ENCODE data around the gene E2F2.

E2F2 gene

DNA sequence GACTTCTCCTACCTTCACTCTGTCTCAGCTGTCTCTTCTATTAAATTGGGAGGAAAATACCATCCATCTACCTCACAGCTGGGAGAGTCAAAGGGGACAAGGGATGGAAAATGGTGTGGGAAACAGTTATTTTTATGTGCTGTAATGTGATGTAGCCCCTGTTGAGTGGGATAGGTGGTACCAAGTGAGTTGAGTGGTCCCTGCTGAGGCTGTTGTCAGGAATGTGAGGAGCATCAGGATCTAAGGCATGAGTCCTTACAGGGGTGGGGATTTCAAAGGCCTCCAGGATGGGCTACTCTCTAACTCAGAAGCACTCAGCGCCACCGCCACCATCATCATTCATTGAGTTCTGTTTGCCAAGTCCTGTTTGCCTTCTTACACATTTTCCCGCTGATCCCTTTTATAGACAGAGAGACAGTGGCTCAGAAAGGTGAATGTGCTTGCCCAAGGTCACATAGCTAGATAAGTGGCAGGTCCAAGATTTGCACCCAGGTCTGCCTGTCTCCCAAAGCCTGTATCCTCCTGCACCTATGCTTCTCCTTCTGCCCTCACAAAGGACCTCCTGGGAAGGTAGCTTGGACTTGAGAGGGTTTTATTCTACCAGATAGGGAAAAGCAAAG, 32.8 kb upstream of the E2F2 start:
- DNase-seq, result no peak
- intact Hi-C loops (cut with DNase I), result no loop called here

DNA sequence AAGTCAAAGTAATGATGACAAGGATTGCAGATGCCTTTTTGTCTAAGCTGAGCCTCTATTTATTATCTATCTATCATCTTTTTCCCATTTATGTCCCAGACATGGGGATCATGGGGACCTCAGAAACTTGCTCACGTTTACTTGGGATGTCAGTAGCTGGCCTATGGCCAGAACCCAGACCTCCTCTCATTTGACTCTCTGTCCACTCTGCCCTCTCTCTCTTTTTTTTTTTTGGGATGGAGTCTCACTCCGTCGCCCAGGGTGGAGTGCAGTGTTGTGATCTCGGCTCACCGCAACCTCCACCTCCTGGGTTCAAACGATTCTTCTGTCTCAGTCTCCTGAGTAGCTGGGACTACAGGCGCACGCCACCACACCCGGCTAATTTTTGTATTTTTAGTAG, 32.0 kb upstream of the E2F2 start:
- intact Hi-C loops (cut with DNase I), result no loop called here
- DNase-seq, result no peak

DNA sequence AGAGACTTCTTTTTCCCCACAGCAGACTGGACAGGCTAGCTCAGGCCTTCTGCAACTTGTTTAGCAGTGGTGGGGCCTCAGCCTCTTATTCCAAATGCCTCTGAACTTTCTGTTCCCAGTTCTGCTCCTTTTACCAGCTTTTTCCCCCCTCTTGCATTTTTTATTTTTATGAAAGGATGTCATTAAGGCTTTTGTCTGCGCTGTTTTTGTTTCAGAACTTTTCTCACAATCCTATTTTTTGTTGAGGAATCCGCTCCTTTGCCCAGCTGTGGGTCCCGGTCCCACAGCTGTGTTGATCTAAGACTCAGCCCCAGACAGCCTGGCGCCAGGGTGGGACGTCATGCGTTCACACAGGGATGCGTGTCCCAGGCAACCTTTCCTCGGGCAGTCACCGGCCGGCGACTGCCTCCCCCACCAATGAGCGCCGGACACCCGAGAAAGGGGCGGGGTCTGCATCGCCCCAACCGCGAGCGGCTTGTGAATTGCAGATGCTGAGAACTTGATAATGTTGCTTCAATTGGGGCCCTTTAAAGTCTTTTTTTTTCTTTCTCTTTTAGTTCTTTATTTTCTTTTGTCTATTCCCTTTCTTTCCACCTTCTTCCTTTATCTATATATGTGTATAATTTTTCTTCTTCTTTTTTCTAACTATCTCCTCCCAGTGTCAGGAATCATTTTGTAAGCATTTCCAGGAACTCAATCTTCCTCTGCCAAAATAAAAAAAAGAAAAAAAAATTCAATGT, 31.3 kb upstream of the E2F2 start:
- intact Hi-C loops (cut with DNase I), result no loop called here
- DNase-seq, result peak; percentile 82 to 96 (median 92)

DNA sequence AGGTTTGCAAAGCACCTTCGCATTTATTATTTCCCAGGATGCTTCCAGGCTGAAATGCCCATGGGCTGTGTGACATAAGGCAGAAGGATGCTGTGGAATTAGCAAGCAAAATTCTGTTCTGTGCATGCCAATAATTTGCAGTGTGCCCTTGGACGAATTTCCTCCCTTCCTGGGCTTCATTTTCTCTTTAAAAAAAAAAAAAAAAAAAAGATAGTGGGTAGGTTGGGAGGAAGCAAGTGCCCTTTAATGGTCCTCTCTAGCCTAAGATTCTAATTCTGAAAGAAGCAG, 30.7 kb upstream of the E2F2 start:
- intact Hi-C loops (cut with DNase I), result no loop called here
- no peak for DNase-seq

DNA sequence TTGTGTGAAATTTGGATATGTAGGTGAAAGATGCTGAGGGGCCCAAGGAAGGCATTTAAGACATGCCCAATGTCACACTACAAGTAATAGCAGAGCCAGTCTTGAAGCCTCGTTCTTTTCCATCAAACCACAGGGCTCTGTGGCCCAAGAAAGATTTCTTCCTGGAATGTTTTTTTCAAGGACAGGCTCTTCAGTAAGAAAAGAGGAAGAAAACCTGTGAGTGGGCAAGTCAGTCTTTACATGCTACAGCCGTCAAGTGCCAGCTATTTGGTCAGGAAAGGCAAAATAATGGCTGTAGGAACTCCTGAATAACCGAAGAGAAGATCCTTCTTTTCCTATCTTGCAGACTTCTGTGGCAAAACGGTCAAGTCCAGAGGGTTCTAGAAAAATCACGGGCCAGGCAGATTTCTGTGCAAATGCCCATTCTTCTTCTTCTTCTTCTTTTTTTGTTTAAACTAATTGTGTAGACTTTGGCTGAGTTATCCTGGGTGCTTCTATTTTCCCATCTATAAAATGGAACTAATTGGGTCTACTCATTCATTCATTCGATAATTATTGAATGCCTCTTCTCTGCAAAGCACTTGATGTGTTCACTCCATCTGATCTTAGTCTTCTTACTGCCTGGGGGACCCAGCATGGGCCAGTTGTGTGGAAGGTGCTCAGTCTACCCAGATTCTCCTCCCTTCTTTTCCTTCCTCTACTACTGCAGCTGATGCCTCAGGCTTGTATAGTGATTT, 30.2 kb upstream of the E2F2 start:
- DNase-seq, result no peak
- intact Hi-C loops (cut with DNase I), result no loop called here

DNA sequence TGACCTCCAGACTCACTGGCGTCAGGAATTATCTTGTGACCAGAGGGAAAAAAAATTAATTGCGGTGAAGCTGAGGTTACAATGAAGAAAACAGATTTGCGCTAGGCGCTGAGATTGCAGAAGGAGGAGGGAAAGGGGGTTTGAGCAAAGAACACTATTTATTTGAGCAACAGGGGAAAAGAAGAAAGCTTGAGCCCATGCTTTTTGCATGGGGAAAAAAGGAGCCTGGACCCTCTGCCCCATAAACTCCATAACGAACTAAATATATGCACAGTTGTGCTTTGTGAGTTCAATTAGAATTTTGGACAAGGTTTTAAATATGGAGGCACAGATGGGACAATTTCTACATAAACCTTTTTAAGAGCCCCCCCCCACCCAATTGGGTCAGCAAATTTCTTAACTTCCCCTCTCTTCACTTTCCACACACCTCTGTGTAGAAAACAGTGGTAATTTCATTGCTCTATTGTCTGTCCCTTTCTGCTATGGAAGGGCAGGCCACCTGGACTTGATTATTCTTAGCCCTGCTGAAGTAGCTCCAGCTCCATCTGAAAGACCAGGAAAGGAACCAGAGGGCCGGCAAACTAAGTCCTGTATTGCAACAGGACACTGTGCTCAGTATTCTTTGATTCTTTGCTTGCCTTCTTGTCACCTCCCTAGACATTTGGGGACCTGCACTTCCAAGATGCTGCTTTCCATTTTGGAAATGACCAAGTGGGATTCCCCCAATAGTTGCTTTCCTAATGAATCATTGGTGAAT, 29.1 kb upstream of the E2F2 start:
- no peak for DNase-seq
- intact Hi-C loops (cut with DNase I), result no loop called here

DNA sequence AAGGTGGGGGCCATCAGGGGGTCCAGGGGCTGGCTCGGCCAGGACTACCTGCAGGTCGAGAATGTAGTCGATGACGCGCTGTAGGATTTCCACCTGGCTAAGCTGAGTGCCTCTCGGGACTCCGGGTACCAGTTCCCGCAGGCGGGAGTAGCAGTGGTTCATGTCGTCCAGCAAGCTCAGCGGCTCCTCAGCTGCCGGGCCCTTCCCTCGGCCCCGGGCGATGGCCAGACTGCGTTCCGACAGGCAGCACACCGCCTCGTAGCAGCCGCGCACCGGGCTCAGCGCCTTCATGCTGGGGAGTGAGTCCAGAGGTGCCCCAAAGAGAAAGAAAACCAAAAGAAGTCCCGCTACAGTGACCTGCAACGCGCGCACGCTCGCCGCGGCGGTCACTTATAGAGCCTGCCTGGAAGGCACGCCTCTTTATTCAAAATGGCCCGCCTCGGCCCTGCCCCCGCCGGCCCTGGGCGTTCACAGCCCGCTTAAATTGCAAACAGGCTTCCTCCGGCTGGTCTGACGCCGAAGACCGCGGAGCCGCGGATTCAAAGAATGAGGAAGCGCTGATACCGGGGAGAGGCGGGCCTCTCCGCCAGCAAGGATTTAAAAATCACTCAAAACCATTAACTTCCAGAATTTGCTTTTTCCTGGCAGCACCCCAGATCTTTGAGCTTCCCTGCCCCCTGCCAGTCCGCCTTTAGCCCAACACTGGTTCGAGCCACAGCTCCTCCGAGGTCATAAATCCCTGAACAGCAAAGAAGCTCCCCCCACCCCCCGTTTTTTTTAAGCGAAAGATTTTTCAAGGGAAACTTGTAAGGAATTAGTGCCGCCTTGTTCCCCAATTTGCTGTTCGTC, 28.3 kb upstream of the E2F2 start, which contains the start of gene ID3:
ID3 (minus strand) TSS at position 366 of the 849 bp plus-strand sequence; CDS start at position 291, 75 bp downstream.
- intact Hi-C loops (cut with DNase I), result no loop called here
- peak; percentile 78 to 98 (median 92) for DNase-seq

DNA sequence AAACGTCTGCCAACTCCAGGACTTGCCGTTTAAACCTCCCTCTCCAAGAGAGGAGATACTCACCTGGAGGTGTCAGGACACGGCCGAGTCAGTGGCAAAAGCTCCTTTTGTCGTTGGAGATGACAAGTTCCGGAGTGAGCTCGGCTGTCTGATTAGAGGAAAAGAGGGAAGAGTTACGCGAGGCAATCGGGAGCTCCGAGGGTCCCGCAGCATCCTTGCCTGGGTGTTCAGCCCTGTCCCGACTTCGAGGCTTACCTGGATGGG, 27.8 kb upstream of the E2F2 start:
- no peak for DNase-seq
- intact Hi-C loops (cut with DNase I), result no loop called here

DNA sequence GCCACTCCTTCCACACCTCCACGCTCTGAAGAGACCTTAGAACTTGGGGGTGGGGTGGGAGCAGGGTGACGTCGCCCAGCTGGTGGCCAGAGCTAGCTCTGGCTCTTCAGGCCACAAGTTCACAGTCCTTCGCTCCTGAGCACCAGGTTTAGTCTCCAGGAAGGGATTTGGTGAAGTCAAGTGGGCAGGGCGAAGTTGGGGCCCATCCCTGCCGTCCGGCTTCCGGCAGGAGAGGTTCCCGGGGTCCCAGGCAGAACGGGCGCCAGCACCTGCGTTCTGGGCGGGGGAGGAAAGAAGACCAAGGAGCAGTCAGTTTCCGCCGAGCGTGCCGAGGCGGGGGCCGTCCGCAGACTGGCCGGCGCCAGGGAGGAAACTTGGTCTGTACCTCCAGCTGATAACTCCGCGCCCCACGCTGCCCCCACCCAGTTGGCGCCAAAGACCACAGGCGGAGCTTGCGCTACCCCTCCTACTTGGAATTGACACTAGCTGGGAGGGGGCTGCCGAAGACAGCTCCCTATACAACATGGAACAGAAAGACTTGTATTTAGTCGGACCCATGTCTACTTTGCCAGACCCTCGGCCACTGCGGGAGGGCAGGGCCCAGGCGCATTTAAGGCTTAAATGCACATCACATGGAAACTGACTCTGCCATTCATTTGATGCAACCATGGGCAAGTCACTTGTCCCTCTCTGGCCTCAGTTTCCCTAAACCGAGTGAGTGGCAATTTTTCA, 27.3 kb upstream of the E2F2 start:
- intact Hi-C loops (cut with DNase I), result no loop called here
- no peak for DNase-seq

DNA sequence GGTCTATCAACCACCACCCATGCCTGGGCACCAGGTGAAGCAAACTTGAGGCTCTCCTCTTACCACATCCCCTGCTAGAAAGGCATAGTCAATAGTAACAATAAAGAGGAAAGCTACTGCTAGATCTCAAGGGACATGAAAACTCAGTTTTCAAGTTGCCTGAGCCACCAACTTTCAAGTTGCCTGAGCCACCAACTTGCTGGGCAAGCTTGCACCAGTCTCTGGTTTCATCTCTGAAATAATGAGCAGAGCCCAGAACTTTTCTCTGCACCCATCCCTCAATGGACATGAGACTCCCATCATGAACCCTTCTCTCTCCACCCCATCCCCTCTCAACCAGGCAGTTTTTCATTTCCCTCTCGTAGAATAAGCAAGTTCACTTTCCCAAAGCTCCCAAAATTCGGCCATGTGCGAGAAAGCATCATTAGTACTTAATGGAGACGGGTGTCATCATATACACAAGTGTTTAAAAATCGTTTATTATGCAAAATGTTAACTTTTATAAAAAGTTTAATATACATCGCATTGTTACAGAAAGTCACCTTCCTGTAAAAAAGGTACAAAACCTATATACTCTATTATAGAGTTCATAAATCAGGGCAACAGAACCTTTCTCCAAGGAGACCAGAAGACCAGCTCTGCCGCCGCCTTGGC, 26.6 kb upstream of the E2F2 start:
- DNase-seq, result no peak

DNA sequence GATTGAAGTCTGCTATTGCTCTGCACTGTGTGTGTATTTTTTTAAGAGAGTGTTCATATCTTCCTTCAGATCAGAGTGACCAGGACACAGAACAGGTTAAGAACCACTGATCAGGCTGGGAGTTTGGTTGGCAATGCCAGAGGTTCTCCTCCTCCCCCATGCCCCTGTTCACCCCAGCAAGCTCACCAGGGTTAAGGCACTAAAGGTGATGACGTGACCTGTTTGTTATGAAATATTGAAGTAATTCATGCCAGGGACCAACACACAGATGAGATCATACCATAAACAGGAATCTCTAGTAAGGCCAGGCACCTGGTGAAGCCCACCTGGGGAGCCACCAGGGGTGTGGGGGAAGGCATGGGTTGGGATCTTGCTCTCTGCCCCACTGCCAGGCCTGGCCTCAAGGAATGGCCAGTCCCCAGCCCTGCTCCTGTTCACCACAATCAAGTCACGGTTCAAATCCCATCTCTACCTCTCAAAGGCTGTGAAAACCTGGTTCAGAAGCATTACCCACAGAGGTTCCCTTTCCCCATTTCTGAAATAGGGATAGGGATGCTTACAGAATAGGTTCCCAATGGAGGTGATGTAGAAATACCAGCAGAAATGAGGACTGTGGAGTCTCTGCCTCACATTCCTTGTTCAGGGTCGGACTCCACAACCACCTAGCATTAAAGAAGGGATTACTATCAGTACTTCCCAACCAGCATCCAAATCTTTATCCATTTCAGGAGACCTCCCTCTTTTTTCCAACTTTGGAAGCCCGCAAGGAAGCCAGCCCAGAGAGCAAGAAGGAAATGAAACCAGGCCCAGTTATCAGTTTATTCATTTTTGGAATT, 25.8 kb upstream of the E2F2 start:
- DNase-seq, result no peak
- intact Hi-C loops (cut with DNase I), result no loop called here

More for the DNA sequence above, 26.6 kb upstream of the E2F2 start:
- intact Hi-C loops (cut with DNase I), result no loop called here

DNA sequence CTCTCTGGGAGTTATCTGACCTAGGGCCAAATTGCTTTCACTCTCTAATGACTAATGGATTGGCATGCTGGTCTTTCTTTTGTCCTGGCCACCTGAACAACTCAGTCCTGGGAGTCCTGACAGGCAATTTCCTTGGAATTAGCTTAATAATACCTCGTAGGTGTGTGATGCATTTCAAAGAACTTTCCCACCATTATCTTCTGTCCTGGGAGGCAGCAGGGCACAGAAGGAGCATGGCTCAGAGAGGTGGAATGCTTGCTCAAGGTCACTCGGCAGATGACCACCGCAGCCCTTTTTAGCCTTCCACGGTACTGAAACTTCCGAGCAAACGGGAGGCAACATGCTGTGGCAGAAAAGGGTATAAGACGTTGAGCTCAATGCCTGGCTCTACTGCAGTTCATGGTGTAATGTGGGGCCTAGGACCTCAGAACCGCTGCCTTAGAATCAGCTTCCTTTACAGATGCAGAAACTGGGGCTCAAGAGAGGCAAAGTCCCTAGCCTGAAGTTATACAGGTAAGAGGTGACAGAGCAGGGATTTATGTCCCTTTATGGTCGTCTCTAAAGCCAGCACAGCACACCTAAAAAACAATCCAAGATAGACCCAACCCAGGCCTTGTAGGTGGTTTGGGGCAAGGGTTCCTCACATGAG, 25.1 kb upstream of the E2F2 start:
- no peak for DNase-seq
- intact Hi-C loops (cut with DNase I), result no loop called here

DNA sequence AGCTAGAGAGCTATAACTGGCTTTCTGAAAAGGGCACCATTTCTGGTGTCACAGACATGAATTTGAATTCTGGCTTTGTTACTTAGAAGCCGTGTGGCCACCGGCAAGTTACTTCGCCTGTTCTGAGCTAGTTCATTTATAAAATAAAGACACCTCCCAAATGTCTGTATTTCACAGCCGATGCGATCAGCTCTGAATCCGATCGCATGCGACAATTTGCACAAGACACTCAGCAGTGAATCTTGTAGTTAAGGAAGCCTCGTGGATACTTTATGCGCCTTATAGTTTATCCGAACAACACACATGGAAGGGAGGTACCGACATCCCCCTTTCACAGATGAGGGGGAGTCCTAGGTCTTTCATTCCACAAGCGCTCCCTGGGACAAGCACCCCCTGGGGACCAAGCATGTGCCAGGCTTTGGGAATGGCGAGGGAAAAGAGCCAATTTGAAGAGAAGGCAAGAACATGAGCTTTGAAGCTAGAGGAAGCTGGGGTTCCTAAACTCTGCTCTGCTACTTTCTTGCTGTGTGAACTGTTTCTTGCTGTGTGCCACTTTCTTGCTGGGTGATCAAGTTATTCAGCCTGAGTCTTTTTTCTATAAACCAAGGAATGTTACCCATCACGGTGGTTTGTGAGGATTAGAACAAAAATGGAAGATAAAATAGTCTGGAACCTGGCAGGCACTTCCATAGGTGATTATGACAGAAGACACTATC, 24.4 kb upstream of the E2F2 start:
- intact Hi-C loops (cut with DNase I), result no loop called here
- DNase-seq, result peak in 3 of 42 donors; percentile 31 to 61 (median 51)

DNA sequence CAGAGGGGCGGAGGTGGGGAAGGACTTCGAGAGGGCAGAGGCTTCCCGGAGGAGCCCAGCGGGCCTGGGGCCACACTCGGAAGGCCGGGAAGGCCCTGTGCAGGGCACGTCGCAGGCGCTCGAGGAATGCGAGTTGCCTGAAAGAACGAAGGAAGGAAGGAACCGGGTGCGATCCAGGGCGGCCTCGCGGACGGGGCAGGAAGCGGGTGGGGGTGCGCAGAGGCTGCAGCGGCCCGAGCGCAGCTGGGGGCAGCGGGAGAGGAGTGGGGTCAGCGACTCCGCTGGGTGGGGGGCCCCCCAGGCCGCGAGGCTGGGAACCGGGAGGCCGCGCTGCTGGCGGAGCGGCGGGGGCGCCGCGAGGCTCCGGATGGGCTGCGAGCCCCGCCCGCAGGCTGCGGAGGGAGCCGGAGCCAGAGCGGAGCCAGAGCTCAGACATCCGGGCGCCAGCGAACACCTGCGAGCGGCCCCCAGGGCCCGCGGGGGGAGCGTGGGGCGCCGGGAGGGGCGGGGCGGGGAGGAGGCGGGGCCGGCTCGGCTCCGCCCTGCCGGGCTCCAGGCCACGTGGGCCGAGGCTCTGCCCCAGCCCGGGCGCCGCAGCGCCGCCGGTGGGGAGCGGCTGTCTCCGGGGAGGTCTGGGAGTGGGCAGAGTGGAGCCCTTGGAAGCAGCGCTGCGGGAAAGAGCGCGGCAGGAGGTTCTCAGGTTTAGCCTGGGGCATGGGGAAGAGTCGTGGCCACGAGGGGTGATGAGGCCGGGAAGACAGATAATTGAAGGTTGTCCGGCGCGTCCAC, 23.6 kb upstream of the E2F2 start:
- intact Hi-C loops (cut with DNase I), result no loop called here
- peak; percentile 53 to 92 (median 86) for DNase-seq

DNA sequence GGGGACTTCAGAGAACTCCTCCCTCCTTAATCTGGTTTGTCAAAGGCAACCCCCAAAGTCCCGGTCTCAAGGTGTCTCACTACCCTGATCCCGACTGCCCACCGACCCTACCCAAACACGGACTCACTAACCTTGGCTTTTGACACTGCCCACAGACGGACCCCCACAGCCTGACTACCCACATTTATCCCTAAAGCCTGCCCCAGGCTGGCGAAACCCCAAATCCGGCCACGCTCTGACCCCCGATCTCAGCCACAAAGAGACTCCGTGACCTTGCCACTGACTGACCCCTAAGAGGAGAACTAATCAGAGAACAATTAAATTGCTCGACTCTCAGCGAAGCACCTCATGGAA, 23.1 kb upstream of the E2F2 start:
- intact Hi-C loops (cut with DNase I), result no loop called here
- DNase-seq, result no peak

Measured in head of caudate nucleus (tissue), 42 donors.